ENCODE measurements around the gene ZNHIT2.

DNA sequence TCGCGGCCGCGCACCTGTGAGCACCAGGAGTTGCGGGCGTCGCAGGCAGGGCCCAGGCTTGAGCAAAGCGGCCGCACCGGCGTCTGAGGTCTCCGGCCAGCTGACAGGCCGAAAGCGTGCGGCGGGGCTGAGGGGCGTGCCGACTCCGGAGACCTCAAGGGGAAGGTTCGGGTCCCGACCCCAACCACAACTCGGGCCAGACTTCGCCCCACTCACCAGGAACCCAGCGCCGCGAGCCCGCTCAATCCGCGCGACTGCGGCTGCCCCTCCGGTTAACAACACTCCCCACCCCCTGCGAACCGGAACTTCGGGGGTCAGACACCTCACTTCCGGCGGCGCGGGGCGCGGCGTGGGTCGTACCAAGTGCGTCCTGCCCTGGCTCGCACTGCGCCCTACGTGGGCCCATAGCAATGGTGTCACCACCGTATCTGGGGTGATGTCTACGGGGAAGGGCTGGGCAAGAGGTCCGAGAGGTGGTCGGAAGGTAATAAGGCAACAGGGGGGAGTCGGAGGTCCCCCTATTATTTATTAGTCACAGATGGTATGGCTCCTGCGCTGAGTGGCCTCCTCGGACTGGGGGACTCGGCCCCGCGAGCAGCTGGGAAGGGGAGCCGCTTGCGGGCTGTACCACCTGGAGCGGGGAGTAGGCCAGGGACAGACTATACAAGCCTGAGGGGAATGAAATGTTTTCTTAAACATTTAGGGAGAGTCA lies 16.9 kb upstream of the ZNHIT2 start, which contains the start of gene SYVN1:
- TF ChIP-seq GATA3 (IDR thresholded peaks at IDR 0.05; ENCODE audit: low read depth, low read length) (no peak), GATA2 (IDR thresholded peaks at IDR 0.05; ENCODE audit: low read depth, low read length) (no peak)

All from SH-SY5Y (cell line).